Astrocyte of the spinal cord (primary cell): ENCODE data around the gene SLX4IP.

Source experiments
- DNase-seq: peaks from one replicate; pipeline ENCODE4 v3.0.0; 2011; ENCODE audit warnings: low read depth, low spot score
- H3K4me3 ChIP-seq: 2 replicates; pipeline ENCODE4 v1.5.1; 2011; ENCODE audit warnings: low read depth, mild to moderate bottlenecking, low read length, moderate library complexity
- CTCF ChIP-seq: IDR thresholded peaks from 2 replicates; pipeline ENCODE4 v1.5.1; 2012; ENCODE audit warnings: low read depth, mild to moderate bottlenecking, low read length, inconsistent platforms
- in situ Hi-C: cut with HindIII; loops from 2 replicates; pipeline ENCODE4 v1.10.0; 2017; ENCODE audit warnings: low sequenced_read_pairs

SLX4IP gene

GRCh38 chr20:10618611-10619245, 183.6 kb downstream of the SLX4IP start:
- no peak for DNase-seq
- H3K4me3 ChIP-seq, result no peak overlapping the region
- in situ Hi-C loops, result no loop called here
- no peak for TF ChIP-seq CTCF

- peak; percentile 93 for DNase-seq
- no peak overlapping the region for H3K4me3 ChIP-seq
- TF ChIP-seq CTCF, result no peak
- in situ Hi-C loops, result no loop called here
Observed at GRCh38 chr20:10619427-10619826, 184.3 kb downstream of the SLX4IP start.

GRCh38 chr20:10621149-10621548, 186.0 kb downstream of the SLX4IP start:
- DNase-seq, result no peak
- TF ChIP-seq CTCF, result no peak
- in situ Hi-C loops, result no loop called here

GRCh38 chr20:10622657-10623418, 187.7 kb downstream of the SLX4IP start:
- peak; percentile 83 for DNase-seq
- in situ Hi-C loops, result no loop called here
- no peak overlapping the region for H3K4me3 ChIP-seq
- no peak for TF ChIP-seq CTCF

More at GRCh38 chr20:10621149-10621548, 186.0 kb downstream of the SLX4IP start:
- H3K4me3 ChIP-seq, result no peak overlapping the region

- H3K4me3 ChIP-seq, result no peak overlapping the region
- no peak for DNase-seq
- in situ Hi-C loops, result no loop called here
- no peak for TF ChIP-seq CTCF
Observed at GRCh38 chr20:10625641-10626040, 190.5 kb downstream of the SLX4IP start.

- in situ Hi-C loops, result no loop called here
- TF ChIP-seq CTCF, result no peak
- DNase-seq, result no peak
- H3K4me3 ChIP-seq, result no peak overlapping the region
Observed at GRCh38 chr20:10626896-10627295, 191.8 kb downstream of the SLX4IP start.
